Raji (cell line): ENCODE data around the gene NPPA.

Experiments used
- POLR2A ChIP-seq: IDR thresholded peaks from 2 replicates; pipeline ENCODE4 v1.6.1; 2011; ENCODE audit warnings: low read depth, low read length, control low read depth; ENCODE audit not compliant: insufficient read depth

NPPA gene

GRCh38 chr1:11857164-11857851 lies 9.7 kb upstream of the NPPA start:
- TF ChIP-seq POLR2A: no peak

GRCh38 chr1:11856698-11857097 lies 9.1 kb upstream of the NPPA start:
- TF ChIP-seq POLR2A: no peak

- no peak for TF ChIP-seq POLR2A
Measured at GRCh38 chr1:11855430-11855829, 7.8 kb upstream of the NPPA start.

- TF ChIP-seq POLR2A: no peak
Measured at GRCh38 chr1:11854519-11854918, 6.9 kb upstream of the NPPA start.

- no peak for TF ChIP-seq POLR2A
Measured at GRCh38 chr1:11851180-11851579, 3.6 kb upstream of the NPPA start.

- TF ChIP-seq POLR2A: no peak
Measured at GRCh38 chr1:11850156-11850555, 2.6 kb upstream of the NPPA start.

- TF ChIP-seq POLR2A: no peak
Measured at GRCh38 chr1:11848373-11848700, 754 bp upstream of the NPPA start.

- no peak for TF ChIP-seq POLR2A
Measured at GRCh38 chr1:11845641-11846335, 1.8 kb downstream of the NPPA start.

- TF ChIP-seq POLR2A: no peak
Measured at GRCh38 chr1:11842154-11843041, 5.2 kb downstream of the NPPA start.

GRCh38 chr1:11841245-11842153 lies 6.1 kb downstream of the NPPA start:
- TF ChIP-seq POLR2A: no peak

GRCh38 chr1:11839727-11840705 lies 7.6 kb downstream of the NPPA start:
- no peak for TF ChIP-seq POLR2A

GRCh38 chr1:11838349-11839272 lies 9.0 kb downstream of the NPPA start:
- no peak for TF ChIP-seq POLR2A
